Activated T-cell treated with anti-CD3 and anti-CD28 coated beads, Interleukin-2, amount 50 U/mL, for 72 hours (primary cell): Measurements from ENCODE around the gene MYADML2. TPM values are rescaled to one million over a fixed set of nuclear protein-coding genes. Genes with fewer than 3 reads are reported as not detected.

Source experiments
- ATAC-seq, 2 donors: fragments of 150-1000 bp; cut with Tn5 transposase; replicated peaks in 1 of 2; 2 replicates each; pipeline ENCODE4 v1.10.0; 2021; ENCODE audit warnings: moderate library complexity in 2 of 2, mild to moderate bottlenecking in 1 of 2
- DNase-seq, 2 donors: peaks; one replicate each; pipeline ENCODE4 v3.0.0; 2021 to 2022; ENCODE audit warnings: mixed read lengths in 1 of 2
- H3K27ac Mint-ChIP-seq: one replicate; pipeline ENCODE4 v1.8.0; 2022; ENCODE audit warnings: mild to moderate bottlenecking, moderate library complexity, mixed read lengths
- H3K27me3 Mint-ChIP-seq: one replicate; pipeline ENCODE4 v1.8.0; 2022; ENCODE audit warnings: low read depth, mixed read lengths
- H3K36me3 Mint-ChIP-seq, 2 donors: one replicate each; pipeline ENCODE4 v1.8.0; 2022; ENCODE audit warnings: mixed read lengths in 2 of 2, mild to moderate bottlenecking in 1 of 2; ENCODE audit not compliant: insufficient read depth in 2 of 2
- H3K4me1 Mint-ChIP-seq: one replicate; pipeline ENCODE4 v1.8.0; 2022; ENCODE audit warnings: low read depth, mixed read lengths
- H3K4me3 Mint-ChIP-seq, 2 donors: one replicate each; pipeline ENCODE4 v1.8.0; 2022; ENCODE audit warnings: mild to moderate bottlenecking in 2 of 2, mixed read lengths in 2 of 2, moderate library complexity in 2 of 2
- H3K9me3 Mint-ChIP-seq, 2 donors: one replicate each; pipeline ENCODE4 v1.8.0; 2022; ENCODE audit warnings: mixed read lengths in 2 of 2
- total RNA-seq, 2 donors: library from RNA; stranded (reverse); gene quantifications; one replicate each; pipeline ENCODE4 v1.2.3, GENCODE V29; 2022

Gene MYADML2
- total RNA-seq, 2 donors from 2014 or later, result not detected

DNA sequence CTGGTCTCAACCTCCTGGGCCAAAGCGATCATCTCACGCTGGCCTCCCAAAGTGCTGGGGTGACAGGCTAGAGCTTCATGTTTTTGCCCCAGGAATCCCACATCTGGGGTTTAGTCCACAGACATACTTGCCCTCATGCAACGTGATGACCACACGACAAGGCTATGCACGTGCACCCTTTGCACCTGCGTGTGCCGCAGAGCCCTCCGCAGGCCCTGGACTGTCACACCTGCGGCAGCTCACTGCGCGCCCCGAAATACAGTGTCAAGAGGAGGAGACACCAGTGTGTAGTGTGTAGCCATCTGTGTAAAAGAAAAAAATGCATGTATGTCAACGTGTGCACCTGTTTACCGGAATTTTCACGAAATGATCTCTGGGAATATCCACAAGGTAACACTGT is 3.5 kb upstream of the MYADML2 start:
- ATAC-seq (no peak), DNase-seq (no peak)
- no peaks in the 10 kb centered on the region for H3K27me3 Mint-ChIP-seq
- no peak overlapping the region for H3K27ac Mint-ChIP-seq
- no peaks in the 10 kb centered on the region for H3K9me3 Mint-ChIP-seq
- no peak overlapping the region for H3K4me3 Mint-ChIP-seq
- no peaks in the 10 kb centered on the region for H3K4me1 Mint-ChIP-seq
- H3K36me3 Mint-ChIP-seq, result no peaks in the 10 kb centered on the region

DNA sequence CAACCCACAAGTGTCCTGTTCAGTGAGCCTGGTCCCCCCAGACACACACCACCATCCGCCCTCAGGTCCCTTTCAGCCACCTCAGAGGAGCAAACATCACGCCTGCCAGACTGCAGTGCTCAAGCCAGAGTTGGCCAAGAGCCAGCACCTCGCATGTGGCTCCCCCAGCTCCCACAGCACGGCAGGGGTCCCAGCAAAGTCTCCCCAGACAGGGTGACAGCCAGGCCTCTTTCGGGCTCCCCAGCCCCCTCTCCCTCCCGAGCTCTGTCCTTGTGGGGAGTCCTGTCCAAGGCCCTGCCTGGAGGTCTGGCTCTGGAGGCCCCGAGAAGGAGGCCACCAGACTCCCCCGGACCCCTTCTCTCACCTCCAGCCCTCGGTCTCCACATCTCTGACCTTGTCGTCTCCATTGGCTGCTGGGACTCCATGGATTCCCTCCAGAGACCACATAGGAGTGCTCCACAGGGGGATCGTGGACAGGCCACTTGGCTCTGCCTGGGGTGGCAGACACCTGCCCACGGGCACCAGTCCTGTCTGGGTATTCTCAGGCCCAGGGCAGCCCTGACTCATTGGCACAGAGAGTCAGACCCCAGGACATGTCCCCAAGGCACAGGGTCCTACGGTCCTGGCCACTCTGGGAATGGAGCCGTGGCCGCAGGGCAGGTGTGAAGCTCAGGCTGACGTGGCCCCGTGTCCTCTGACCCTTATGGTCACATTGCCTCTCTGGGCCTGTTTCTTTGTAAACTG is 1.8 kb upstream of the MYADML2 start:
- no peak for DNase-seq
- Mint-ChIP-seq H3K4me3 (no peak overlapping the region), H3K9me3 (no peaks in the 10 kb centered on the region), H3K27me3 (no peaks in the 10 kb centered on the region), H3K36me3 (no peaks in the 10 kb centered on the region), H3K27ac (no peak overlapping the region), H3K4me1 (no peaks in the 10 kb centered on the region)
- no peak for ATAC-seq

DNA sequence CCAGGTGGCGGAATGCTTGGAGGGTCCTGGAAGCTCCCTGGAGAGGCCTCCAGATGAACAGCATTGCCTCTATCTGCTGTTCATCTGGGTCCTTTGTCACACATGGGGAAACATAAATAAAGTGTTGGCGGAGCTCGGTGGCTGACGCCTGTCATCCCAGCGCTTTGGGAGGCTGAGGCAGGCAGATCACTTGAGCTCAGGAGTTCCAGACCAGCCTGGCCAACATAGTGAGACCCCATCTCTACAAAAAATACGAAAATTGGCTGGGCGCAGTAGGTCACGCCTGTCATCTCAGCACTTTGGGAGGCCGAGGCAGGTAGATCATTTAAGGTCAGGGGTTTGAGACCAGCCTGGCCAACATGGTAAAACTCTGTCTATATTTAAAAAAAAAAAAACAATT is 2.2 kb downstream of the MYADML2 start:
- no peak for ATAC-seq
- H3K9me3 Mint-ChIP-seq, result no peaks in the 10 kb centered on the region
- H3K27ac Mint-ChIP-seq, result no peak overlapping the region
- no peak overlapping the region for H3K4me3 Mint-ChIP-seq
- H3K36me3 Mint-ChIP-seq, result no peaks in the 10 kb centered on the region
- no peaks in the 10 kb centered on the region for H3K4me1 Mint-ChIP-seq
- no peak for DNase-seq
- no peaks in the 10 kb centered on the region for H3K27me3 Mint-ChIP-seq

DNA sequence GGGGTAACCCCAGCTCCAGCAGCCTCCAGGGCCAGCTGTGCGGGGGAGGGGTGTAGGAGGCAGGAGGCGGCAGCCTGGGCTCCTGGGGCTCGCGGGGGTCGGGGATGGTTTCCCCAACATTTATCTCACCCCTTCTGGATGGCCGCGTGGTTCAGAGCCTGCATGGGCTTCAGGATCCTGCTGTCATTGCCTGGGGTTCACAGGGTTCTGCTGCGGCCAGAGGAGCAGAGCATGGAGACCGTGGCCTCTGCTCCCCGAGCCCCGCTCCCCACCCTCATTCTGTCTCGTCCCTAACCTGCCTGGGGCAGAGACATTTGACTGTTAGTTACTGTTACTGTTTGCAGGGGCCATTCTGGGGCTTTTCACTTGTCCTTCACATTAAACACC is 4.9 kb downstream of the MYADML2 start:
- H3K36me3 Mint-ChIP-seq, result no peaks in the 10 kb centered on the region
- H3K4me3 Mint-ChIP-seq, result no peak overlapping the region
- H3K27me3 Mint-ChIP-seq, result no peaks in the 10 kb centered on the region
- no peak for ATAC-seq
- H3K4me1 Mint-ChIP-seq, result peaks cover 15% of the 10 kb centered on the region
- no peaks in the 10 kb centered on the region for H3K9me3 Mint-ChIP-seq
- DNase-seq, result no peak
- H3K27ac Mint-ChIP-seq, result no peak overlapping the region

DNA sequence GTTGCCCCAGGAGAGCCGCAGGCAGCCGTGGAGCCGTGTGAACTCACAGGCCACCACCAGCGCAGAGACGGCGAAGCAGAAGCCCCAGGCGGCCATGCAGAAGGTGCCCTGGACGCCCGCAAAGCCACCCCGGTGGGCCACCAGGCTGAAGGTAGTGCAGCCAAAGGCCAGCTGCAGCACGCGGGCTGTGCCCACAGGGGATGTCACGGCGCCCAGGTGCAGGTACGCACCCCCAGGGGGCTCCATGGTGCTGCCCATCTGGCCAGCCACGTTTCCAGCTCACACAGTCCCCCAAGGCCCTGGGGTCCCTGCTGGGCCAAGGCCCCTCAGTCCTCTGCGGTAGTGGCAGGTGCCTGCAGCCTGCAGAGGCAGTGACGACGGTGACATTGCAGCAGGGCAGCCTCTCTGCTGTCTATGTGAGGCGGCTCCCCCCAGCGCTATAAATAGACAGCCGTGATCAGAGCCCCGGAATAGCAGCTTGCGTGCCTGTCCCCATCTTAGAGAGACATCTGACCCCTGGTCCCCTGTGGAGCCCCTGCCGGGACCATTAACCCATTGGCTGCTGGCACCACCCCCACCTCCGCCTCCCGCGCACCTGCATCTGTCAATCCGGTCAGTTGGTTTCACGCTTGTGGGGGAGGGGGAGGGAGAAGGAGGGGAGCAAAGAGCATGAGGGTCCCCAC is 5.4 kb downstream of the MYADML2 start:
- H3K9me3 Mint-ChIP-seq, result no peaks in the 10 kb centered on the region
- H3K4me3 Mint-ChIP-seq, result no peak overlapping the region

DNA sequence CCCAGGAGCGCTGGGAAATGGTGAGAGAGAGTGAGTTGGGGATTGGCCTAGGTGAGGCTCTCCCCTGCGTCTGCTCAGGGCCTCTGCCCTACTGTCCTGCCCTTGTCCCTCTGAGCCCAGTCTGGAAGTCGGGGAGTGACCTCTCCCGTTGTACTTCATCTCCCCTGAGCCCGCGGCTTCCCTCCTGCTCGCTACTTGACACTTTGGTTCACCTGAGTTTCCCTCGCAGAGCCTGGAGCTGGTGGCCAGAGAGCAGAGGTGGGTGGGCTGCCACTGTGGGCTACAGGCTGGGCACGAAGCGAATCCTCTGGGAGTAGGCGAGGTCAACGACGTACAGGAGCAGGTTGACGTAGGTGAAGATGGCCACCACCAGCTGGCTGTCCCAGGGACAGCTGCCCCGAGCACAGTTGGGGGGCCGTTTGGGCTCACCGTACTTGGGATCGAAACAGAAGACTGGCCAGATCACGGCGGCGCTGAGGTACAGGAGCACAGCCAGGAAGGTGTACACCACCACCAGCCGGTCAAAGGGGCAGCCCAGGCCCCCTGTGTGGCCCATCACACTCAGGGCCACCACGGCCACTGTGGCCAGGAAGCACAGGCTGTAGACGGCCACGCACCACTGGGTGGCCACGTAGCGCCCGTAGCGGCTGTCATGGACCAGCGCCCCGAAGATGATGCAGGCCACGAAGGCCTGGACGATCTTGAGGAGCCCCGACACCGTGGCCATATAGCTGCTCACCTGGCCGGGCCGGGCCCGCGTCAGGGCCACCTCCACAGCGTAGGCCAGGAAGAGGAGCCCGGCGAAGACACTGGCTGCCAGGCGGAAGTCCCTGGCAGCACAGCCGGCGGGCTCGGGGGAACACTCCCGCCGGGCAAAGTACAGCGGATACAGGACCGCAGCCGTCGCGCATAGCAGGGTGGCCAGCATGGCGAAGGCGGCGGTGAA is 6.2 kb downstream of the MYADML2 start:
- Mint-ChIP-seq H3K9me3 (no peaks in the 10 kb centered on the region), H3K27me3 (no peaks in the 10 kb centered on the region), H3K4me3 (no peak overlapping the region), H3K36me3 (peaks cover 0 to 3% of the 10 kb centered on the region in 2 donors), H3K27ac (no peak overlapping the region), H3K4me1 (peaks cover 22% of the 10 kb centered on the region)
- no peak for DNase-seq
- ATAC-seq, result no peak

More for the DNA sequence above, 5.4 kb downstream of the MYADML2 start:
- Mint-ChIP-seq H3K4me1 (peaks cover 15% of the 10 kb centered on the region), H3K36me3 (no peaks in the 10 kb centered on the region), H3K27me3 (no peaks in the 10 kb centered on the region), H3K27ac (no peak overlapping the region)
- ATAC-seq (no peak), DNase-seq (no peak)

DNA sequence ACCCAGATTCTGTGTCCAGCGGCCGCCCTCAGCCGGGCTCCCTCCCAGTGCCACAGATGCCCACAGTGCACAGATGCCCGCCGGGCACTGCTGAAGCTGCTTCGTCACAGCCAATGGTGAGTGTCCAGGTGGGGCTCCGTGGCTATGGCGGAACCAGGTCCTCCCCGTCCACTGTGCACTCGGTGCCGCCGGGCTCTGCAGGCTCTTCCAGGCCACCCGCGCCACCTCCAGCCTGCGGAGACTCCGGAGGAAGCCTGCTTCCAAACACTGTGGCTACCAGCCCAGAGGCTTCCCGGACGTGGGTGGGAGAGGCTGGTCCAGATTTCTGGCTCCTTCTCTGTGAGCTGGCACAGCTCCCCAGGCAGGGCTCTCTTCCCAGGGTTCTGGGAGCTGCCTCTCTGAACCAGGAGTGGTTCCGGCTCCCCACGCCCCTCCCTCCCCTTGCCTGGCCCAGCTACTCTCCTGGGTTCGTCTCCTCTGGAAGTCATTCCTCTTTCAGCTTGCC is 7.1 kb downstream of the MYADML2 start:
- Mint-ChIP-seq H3K4me1 (peaks cover 30% of the 10 kb centered on the region), H3K36me3 (peaks cover 0 to 6% of the 10 kb centered on the region in 2 donors), H3K27ac (no peak overlapping the region), H3K4me3 (no peak overlapping the region), H3K27me3 (no peaks in the 10 kb centered on the region), H3K9me3 (no peaks in the 10 kb centered on the region)
- DNase-seq (no peak), ATAC-seq (no peak)

DNA sequence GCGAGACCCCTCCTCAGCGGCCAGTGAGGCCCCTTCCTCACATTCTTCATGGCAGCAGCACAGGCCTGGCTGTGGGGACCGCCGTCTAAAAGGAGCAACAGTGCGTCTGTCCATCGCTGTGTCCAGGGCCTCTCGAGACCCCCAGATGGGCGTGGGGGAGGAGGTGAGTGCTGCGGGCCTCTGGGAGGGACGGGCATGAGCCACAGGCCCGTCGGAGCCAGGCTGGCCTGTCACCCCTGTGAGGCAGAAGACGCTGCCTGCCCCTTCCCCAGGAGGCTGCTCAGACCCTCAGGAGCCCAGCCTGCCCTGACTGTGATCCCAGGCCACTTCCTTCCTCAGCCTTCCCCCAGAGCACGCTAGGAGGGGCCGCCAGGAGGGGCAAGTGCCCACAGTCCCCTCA is 7.8 kb downstream of the MYADML2 start:
- Mint-ChIP-seq H3K4me3 (no peak overlapping the region), H3K9me3 (no peaks in the 10 kb centered on the region), H3K36me3 (peaks cover 0 to 6% of the 10 kb centered on the region in 2 donors), H3K27ac (no peak overlapping the region), H3K4me1 (peaks cover 31% of the 10 kb centered on the region), H3K27me3 (no peaks in the 10 kb centered on the region)
- DNase-seq (no peak), ATAC-seq (no peak)

DNA sequence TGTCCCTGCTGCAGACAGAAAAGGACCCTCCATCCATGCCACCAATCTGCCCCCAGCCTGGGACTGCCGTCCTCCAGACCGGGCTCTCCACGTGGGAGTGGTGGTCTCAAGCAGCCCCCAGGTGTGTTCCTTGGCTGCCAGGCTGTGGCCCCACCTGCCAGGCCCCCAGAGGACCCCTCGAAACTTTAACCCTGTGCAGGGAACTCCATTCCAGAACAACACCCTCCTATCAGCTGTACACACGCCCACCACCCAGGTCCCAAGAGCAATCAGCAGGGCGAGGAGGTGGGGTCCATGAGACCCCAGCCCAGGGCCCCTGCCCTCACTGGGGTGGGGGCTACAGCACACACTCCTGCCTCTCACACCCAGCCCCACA is 11.3 kb downstream of the MYADML2 start:
- no peaks in the 10 kb centered on the region for H3K27me3 Mint-ChIP-seq
- H3K36me3 Mint-ChIP-seq, result peaks cover 0 to 15% of the 10 kb centered on the region in 2 donors
- peak overlapping the region; percentile 85 to 90 for H3K4me3 Mint-ChIP-seq
- no peaks in the 10 kb centered on the region for H3K9me3 Mint-ChIP-seq
- peaks cover 52% of the 10 kb centered on the region for H3K4me1 Mint-ChIP-seq
- ATAC-seq (no peak), DNase-seq (no peak)
- no peak overlapping the region for H3K27ac Mint-ChIP-seq

DNA sequence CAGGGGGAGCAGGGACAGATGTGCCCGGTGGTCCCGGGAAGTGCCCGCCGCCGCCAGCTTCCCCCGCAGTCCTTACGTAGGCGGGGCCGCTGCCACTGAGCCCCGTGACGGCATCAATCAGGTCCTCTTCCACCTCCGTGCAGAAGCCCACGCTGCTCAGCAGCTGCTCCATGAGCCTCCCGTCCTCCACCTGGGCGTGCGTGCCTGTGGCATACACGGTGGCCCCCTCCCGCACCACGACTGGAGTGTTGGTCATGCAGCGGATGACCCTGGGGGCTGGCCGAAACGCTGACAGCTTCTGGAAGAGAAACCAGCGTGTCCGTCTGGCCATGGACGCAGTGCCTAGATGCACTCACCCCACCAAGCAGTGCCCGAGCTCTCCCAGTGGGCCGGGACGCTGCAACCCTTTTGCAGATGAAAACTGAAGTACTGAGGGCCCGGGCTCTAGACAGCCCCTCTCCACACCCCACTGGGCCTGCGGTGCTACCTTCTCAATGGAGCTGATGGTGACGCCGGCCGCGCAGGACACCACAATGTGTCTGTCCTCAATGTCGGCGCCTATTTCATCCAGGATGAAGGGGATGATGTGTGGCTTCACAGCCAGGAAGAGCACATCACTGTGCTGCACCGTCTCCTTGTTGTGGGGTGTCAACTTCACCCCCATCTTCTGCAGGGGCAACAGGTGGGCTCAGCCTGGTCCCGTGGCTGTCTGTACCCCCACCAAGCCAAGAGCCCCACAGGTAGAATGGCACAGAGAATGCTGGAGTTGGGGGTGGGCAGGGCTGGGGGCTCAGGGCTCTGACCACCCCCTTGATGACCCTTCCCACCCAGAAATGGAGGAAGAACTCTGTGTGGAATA is 12.0 kb downstream of the MYADML2 start:
- no peaks in the 10 kb centered on the region for H3K27me3 Mint-ChIP-seq
- peaks cover 54% of the 10 kb centered on the region for H3K4me1 Mint-ChIP-seq
- DNase-seq, result no peak
- H3K4me3 Mint-ChIP-seq, result peak overlapping the region; percentile 85 to 90
- H3K9me3 Mint-ChIP-seq, result no peaks in the 10 kb centered on the region
- no peak overlapping the region for H3K27ac Mint-ChIP-seq
- peaks cover 0 to 15% of the 10 kb centered on the region in 2 donors for H3K36me3 Mint-ChIP-seq
- no peak for ATAC-seq

DNA sequence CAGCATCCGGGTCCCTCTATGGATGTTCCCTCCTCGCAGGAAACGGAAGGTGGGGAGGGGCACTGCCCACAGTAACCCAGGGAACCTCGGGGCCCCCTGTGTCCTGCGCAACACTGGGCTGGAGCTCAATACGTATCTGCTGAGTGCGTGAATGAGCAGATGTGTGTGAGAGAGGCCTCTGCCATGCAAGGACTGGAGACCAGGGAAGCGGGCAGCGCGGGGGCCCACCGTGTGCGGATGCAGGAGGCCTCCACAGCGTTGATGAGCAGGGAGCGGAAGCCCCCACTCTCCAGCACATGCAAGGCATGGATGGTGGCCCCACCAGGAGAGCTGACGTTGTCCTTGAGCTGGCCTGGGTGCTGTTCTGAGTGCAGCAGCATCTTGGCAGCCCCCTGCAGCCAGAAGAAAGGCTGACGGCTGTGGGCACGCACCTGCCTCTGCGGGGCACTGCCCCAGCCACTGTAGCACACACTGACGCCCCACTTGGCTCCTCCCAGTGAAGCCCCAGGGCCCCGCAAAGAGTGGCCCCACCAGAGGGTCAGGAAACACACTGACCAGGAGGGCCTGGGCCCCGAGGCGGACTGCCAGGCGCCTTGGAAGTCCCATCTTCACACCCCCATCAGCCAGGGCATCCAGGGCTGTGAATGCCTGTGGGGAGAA is 12.8 kb downstream of the MYADML2 start:
- H3K36me3 Mint-ChIP-seq, result peaks cover 0 to 15% of the 10 kb centered on the region in 2 donors
- H3K27ac Mint-ChIP-seq, result no peak overlapping the region
- peaks cover 54% of the 10 kb centered on the region for H3K4me1 Mint-ChIP-seq
- no peaks in the 10 kb centered on the region for H3K9me3 Mint-ChIP-seq
- no peaks in the 10 kb centered on the region for H3K27me3 Mint-ChIP-seq
- no peak for DNase-seq
- H3K4me3 Mint-ChIP-seq, result peak overlapping the region; percentile 29 to 35
- ATAC-seq, result no peak

DNA sequence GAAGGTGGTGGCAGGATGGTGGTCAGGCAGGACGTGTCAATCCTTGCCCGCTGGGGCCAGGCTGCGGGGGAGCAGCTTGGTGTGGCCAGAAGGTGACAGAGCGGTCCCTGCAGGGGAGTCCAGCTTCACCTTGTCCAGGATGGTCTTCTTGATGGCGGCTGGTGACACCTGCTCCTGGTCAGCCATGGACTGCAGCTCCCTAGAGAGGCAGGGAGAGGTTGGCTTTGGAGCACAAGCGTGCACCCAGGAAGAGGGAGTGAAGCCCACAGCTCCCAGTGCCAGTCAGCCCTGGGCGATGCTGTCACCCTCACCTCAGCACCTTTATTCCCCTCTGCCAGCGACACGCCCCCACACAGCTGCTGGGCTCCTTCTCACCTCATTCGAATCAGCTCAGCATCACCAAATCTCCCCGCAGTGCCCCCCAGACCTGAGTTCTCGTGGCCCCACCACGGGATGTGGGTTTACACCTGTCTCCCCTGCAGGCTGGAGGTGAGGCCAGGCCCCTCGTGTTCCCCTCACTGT is 13.8 kb downstream of the MYADML2 start:
- no peak overlapping the region for H3K27ac Mint-ChIP-seq
- no peak for ATAC-seq
- H3K9me3 Mint-ChIP-seq, result no peaks in the 10 kb centered on the region
- no peaks in the 10 kb centered on the region for H3K27me3 Mint-ChIP-seq
- H3K4me1 Mint-ChIP-seq, result peaks cover 54% of the 10 kb centered on the region
- H3K4me3 Mint-ChIP-seq, result no peak overlapping the region
- peaks cover 0 to 15% of the 10 kb centered on the region in 2 donors for H3K36me3 Mint-ChIP-seq
- no peak for DNase-seq
